Measurements from ENCODE around the gene SPATS2L.

Gene SPATS2L

GRCh38 chr2:200490001-200490400, 183.5 kb downstream of the SPATS2L start:
- no peak for DNase-seq (ENCODE audit: low spot score)
- H3K36me3 ChIP-seq (ENCODE audit: low read depth) = peaks cover 39% of the 10 kb centered on the region
- TF ChIP-seq, protein P1, sequence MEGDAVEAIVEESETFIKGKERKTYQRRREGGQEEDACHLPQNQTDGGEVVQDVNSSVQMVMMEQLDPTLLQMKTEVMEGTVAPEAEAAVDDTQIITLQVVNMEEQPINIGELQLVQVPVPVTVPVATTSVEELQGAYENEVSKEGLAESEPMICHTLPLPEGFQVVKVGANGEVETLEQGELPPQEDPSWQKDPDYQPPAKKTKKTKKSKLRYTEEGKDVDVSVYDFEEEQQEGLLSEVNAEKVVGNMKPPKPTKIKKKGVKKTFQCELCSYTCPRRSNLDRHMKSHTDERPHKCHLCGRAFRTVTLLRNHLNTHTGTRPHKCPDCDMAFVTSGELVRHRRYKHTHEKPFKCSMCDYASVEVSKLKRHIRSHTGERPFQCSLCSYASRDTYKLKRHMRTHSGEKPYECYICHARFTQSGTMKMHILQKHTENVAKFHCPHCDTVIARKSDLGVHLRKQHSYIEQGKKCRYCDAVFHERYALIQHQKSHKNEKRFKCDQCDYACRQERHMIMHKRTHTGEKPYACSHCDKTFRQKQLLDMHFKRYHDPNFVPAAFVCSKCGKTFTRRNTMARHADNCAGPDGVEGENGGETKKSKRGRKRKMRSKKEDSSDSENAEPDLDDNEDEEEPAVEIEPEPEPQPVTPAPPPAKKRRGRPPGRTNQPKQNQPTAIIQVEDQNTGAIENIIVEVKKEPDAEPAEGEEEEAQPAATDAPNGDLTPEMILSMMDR (IDR thresholded peaks at IDR 0.05; ENCODE audit: poor library complexity, severe bottlenecking) = no peak
- H3K4me1 ChIP-seq (ENCODE audit: insufficient read depth, poor library complexity, severe bottlenecking) = peaks cover 9% of the 10 kb centered on the region
- no peak overlapping the region for H3K27ac ChIP-seq (ENCODE audit: poor library complexity, severe bottlenecking)
- no peak overlapping the region for H3K4me3 ChIP-seq (ENCODE audit: severe bottlenecking)
- no peaks in the 10 kb centered on the region for H3K27me3 ChIP-seq (ENCODE audit: insufficient read depth, poor library complexity, severe bottlenecking)
- no peaks in the 10 kb centered on the region for H3K9me3 ChIP-seq (ENCODE audit: severe bottlenecking)
- no peak for ATAC-seq (ENCODE audit: low read depth)

DNA sequence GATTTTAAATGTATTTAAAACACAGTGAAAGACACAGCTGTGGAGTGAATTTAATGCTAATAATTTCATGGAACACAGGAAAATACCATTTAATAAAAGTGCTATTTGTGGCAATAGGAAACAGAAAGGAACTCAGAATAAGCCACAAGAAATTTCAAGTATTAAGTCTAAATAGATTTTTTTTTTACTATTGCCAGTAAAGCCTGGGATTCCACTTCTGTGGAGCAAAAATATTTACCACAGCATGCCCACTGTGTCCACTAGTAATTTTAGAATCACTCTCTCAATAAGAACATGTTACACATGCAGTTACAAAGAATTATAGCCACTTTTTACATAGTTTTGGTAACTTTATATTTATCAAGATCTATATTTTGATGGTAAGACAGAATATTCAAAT, 186.2 kb downstream of the SPATS2L start:
- DNase-seq (ENCODE audit: low spot score) (no peak), ATAC-seq (ENCODE audit: low read depth) (no peak)
- no peaks in the 10 kb centered on the region for H3K9me3 ChIP-seq (ENCODE audit: severe bottlenecking)
- H3K4me1 ChIP-seq (ENCODE audit: insufficient read depth, poor library complexity, severe bottlenecking) = no peaks in the 10 kb centered on the region
- H3K27me3 ChIP-seq (ENCODE audit: insufficient read depth, poor library complexity, severe bottlenecking) = no peaks in the 10 kb centered on the region
- H3K4me3 ChIP-seq (ENCODE audit: severe bottlenecking) = no peak overlapping the region
- TF ChIP-seq, protein P1 (IDR thresholded peaks at IDR 0.05; ENCODE audit: poor library complexity, severe bottlenecking) = no peak
- H3K36me3 ChIP-seq (ENCODE audit: low read depth) = peaks cover 61% of the 10 kb centered on the region
- no peak overlapping the region for H3K27ac ChIP-seq (ENCODE audit: poor library complexity, severe bottlenecking)

DNA sequence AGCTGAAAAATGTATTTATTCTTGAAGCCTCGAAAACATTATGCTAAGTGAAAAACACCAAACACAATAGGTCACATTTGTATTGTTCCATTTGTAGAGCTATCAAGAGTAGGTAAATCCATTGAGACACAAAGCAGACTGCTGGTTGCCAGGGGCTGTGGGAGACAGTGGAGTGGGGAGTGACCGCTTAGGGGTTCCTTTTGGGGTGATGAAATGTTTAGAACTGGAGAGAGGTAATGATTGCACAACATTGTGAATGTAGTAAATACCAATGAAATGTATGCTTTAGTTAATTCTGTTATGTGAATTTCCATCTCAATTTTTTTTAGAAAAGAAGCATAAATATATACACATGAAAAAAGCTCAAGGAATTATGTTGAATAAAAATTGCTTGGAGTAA, 187.6 kb downstream of the SPATS2L start:
- DNase-seq (ENCODE audit: low spot score) = no peak
- Histone ChIP-seq H3K27ac (ENCODE audit: poor library complexity, severe bottlenecking) (no peak overlapping the region), H3K27me3 (ENCODE audit: insufficient read depth, poor library complexity, severe bottlenecking) (no peaks in the 10 kb centered on the region), H3K9me3 (ENCODE audit: severe bottlenecking) (no peaks in the 10 kb centered on the region), H3K4me1 (ENCODE audit: insufficient read depth, poor library complexity, severe bottlenecking) (no peaks in the 10 kb centered on the region), H3K36me3 (ENCODE audit: low read depth) (peaks cover 66% of the 10 kb centered on the region), H3K4me3 (ENCODE audit: severe bottlenecking) (no peak overlapping the region)
- ATAC-seq (ENCODE audit: low read depth) = no peak
- TF ChIP-seq, protein P1 (IDR thresholded peaks at IDR 0.05; ENCODE audit: poor library complexity, severe bottlenecking) = no peak

- H3K9me3 ChIP-seq (ENCODE audit: severe bottlenecking) = no peaks in the 10 kb centered on the region
- ATAC-seq (ENCODE audit: low read depth) = no peak
- TF ChIP-seq, protein P1 (IDR thresholded peaks at IDR 0.05; ENCODE audit: poor library complexity, severe bottlenecking) = no peak
- H3K36me3 ChIP-seq (ENCODE audit: low read depth) = peaks cover 61% of the 10 kb centered on the region
- no peaks in the 10 kb centered on the region for H3K27me3 ChIP-seq (ENCODE audit: insufficient read depth, poor library complexity, severe bottlenecking)
- no peak overlapping the region for H3K4me3 ChIP-seq (ENCODE audit: severe bottlenecking)
- DNase-seq (ENCODE audit: low spot score) = no peak
- H3K4me1 ChIP-seq (ENCODE audit: insufficient read depth, poor library complexity, severe bottlenecking) = no peaks in the 10 kb centered on the region
- no peak overlapping the region for H3K27ac ChIP-seq (ENCODE audit: poor library complexity, severe bottlenecking)
Measured at GRCh38 chr2:200496696-200497095, 190.2 kb downstream of the SPATS2L start.

- DNase-seq (ENCODE audit: low spot score) (no peak), ATAC-seq (ENCODE audit: low read depth) (no peak)
- H3K36me3 ChIP-seq (ENCODE audit: low read depth) = peaks cover 54% of the 10 kb centered on the region
- H3K27ac ChIP-seq (ENCODE audit: poor library complexity, severe bottlenecking) = no peak overlapping the region
- H3K4me3 ChIP-seq (ENCODE audit: severe bottlenecking) = no peak overlapping the region
- H3K27me3 ChIP-seq (ENCODE audit: insufficient read depth, poor library complexity, severe bottlenecking) = no peaks in the 10 kb centered on the region
- no peaks in the 10 kb centered on the region for H3K9me3 ChIP-seq (ENCODE audit: severe bottlenecking)
- TF ChIP-seq, protein P1 (IDR thresholded peaks at IDR 0.05; ENCODE audit: poor library complexity, severe bottlenecking) = no peak
- no peaks in the 10 kb centered on the region for H3K4me1 ChIP-seq (ENCODE audit: insufficient read depth, poor library complexity, severe bottlenecking)
Measured at GRCh38 chr2:200498402-200499162, 192.1 kb downstream of the SPATS2L start.
